ENCODE measurements around the gene POM121.

DNA sequence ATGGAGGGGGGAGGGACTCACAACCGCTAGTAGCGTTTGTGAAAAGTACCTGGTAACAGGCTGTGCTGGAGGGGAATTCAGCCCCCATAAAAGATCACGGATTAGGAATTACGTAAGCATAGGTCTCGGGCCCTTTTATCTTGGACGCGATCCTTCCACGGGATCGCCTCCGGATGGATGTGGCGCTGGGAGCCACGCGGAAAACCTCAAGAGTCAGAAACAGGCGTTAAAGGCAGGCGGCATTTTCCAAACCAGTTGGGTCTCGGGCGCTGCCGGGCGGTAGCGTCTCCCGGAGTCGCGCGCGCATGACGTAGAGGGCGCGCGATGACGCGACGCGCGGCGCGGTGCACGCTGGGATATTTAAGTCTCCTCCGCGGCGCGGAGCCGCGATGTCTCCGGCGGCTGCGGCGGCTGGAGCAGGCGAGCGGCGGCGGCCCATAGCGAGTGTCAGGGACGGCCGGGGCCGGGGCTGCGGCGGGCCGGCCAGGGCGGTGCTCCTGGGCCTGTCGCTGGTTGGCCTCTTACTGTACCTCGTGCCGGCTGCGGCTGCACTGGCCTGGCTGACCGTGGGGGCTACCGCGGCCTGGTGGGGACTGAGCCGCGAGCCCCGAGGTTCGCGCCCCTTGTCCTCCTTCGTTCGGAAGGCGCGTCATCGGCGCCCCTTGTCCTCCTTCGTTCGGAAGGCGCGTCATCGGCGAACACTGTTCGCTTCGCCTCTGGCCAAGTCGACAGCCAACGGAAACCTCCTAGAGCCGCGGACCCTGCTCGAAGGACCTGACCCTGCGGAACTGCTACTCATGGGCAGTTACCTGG lies at the start of gene POM121:
- TF ChIP-seq, protein P1, sequence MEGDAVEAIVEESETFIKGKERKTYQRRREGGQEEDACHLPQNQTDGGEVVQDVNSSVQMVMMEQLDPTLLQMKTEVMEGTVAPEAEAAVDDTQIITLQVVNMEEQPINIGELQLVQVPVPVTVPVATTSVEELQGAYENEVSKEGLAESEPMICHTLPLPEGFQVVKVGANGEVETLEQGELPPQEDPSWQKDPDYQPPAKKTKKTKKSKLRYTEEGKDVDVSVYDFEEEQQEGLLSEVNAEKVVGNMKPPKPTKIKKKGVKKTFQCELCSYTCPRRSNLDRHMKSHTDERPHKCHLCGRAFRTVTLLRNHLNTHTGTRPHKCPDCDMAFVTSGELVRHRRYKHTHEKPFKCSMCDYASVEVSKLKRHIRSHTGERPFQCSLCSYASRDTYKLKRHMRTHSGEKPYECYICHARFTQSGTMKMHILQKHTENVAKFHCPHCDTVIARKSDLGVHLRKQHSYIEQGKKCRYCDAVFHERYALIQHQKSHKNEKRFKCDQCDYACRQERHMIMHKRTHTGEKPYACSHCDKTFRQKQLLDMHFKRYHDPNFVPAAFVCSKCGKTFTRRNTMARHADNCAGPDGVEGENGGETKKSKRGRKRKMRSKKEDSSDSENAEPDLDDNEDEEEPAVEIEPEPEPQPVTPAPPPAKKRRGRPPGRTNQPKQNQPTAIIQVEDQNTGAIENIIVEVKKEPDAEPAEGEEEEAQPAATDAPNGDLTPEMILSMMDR (IDR thresholded peaks at IDR 0.05) = no peak
- no peak for TF ChIP-seq EP300 (IDR thresholded peaks at IDR 0.05)

Data from suprapubic skin (tissue), 3 donors.